ENCODE data around the gene CIAPIN1. TPM values are rescaled to one million over a fixed set of nuclear protein-coding genes. Genes with fewer than 3 reads are reported as not detected.

Gene CIAPIN1
- total RNA-seq, 4 donors from 2014 or later = 30.5 to 42.9 (median 33.5) TPM

DNA sequence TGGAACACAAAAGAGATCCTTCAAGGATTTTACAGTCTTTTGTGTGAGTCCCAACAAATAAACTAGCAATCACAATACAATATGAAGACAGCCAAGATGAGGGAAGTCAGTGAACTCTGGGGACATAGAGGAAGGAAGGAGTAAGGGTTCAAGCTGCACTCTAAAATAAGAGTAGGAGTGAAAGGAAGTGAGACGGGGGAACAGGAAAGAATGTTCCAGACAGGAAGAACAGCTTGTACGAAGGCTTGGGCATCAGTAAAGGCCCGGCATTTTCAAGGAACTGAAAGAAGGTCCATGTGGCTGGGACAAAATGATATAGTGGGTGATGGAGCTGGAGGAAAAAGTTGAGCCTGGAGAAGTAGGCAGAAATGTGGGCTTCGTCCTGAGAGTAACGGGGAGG lies 38.1 kb downstream of the CIAPIN1 start:
- H3K9me3 ChIP-seq = no peaks in the 10 kb centered on the region
- TF ChIP-seq, protein P1, sequence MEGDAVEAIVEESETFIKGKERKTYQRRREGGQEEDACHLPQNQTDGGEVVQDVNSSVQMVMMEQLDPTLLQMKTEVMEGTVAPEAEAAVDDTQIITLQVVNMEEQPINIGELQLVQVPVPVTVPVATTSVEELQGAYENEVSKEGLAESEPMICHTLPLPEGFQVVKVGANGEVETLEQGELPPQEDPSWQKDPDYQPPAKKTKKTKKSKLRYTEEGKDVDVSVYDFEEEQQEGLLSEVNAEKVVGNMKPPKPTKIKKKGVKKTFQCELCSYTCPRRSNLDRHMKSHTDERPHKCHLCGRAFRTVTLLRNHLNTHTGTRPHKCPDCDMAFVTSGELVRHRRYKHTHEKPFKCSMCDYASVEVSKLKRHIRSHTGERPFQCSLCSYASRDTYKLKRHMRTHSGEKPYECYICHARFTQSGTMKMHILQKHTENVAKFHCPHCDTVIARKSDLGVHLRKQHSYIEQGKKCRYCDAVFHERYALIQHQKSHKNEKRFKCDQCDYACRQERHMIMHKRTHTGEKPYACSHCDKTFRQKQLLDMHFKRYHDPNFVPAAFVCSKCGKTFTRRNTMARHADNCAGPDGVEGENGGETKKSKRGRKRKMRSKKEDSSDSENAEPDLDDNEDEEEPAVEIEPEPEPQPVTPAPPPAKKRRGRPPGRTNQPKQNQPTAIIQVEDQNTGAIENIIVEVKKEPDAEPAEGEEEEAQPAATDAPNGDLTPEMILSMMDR (IDR thresholded peaks at IDR 0.05) = no peak
- TF ChIP-seq POLR2A (IDR thresholded peaks at IDR 0.05) = no peak
- H3K36me3 ChIP-seq = no peaks in the 10 kb centered on the region
- H3K4me3 ChIP-seq = no peak overlapping the region
- DNase-seq = no peak
- peak overlapping the region in 2 of 4 donors; percentile 39 to 48 for H3K27ac ChIP-seq
- peaks cover 0 to 45% (median 17%) of the 10 kb centered on the region in 3 donors for H3K4me1 ChIP-seq
- 61% methylated on average over 5 of the region's 5 CpGs for WGBS, 2 donors
- no peaks in the 10 kb centered on the region for H3K27me3 ChIP-seq
- intact Hi-C loops (cut with DNase I) = no loop called here

DNA sequence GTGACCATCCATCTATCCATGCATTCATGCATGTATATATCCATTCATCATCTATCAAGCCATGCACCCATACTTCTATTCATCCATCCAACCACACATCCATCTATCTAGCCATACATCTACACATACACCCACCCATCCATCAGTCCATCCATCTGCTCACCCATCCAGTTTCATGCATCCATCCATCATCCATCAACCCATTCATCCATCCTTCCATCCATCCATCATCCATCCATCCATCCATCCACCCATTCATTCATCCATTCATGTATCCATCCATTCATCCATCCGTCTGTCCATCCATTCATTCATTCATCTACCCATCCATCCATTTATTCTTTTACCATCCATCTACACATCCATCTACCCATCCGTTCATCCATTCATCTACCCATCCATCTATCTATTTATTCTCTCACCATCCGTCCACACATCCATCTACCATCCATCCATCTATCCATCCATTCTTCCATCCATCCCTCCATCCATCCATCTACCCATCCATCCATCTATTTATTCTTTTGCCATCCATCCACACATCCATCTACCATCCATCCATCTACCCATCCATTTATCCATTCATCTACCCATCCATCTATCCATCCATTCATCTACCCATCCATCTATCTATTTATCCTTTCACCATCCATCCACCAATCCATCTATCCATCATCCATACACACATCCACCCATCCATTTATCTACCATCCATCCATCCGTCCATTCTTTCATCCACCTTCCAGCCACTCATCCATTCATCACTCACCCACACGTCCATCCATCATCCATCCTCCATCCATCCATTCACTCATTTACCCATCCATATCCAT lies 39.4 kb downstream of the CIAPIN1 start:
- intact Hi-C loops (cut with DNase I) = no loop called here
- no peak overlapping the region for H3K27ac ChIP-seq
- no peaks in the 10 kb centered on the region for H3K36me3 ChIP-seq
- H3K4me1 ChIP-seq = peaks cover 0 to 45% (median 17%) of the 10 kb centered on the region in 3 donors
- WGBS, 2 donors = 89 to 95% methylated on average over 5 of the region's 5 CpGs
- H3K9me3 ChIP-seq = no peaks in the 10 kb centered on the region
- TF ChIP-seq, protein P1 (IDR thresholded peaks at IDR 0.05) = no peak
- no peak for TF ChIP-seq POLR2A (IDR thresholded peaks at IDR 0.05)
- H3K27me3 ChIP-seq = no peaks in the 10 kb centered on the region
- no peak overlapping the region for H3K4me3 ChIP-seq
- no peak for DNase-seq

DNA sequence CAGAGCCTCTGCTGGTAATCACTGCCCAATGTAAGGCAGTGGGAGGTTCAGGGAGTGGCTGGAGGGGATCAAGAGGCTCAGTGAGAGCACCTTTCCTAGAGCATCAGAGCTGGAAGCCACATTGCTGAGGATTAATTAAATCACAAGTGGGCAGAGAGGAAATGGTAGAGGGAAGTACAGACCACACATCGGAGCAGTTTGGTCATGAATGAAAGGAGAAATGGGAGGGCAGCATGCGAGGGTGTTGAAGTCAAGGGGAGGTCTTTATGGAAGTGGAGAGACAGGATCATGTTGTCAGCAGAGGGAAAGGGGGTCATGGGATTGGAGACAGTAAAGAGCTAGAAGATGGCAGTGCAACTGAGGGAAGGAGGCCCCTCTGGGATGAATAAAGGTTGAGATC lies 40.3 kb downstream of the CIAPIN1 start:
- DNase-seq = no peak
- Histone ChIP-seq H3K36me3 (no peaks in the 10 kb centered on the region), H3K4me1 (peaks cover 0 to 42% (median 17%) of the 10 kb centered on the region in 3 donors), H3K27ac (no peak overlapping the region), H3K4me3 (no peak overlapping the region), H3K27me3 (no peaks in the 10 kb centered on the region), H3K9me3 (no peaks in the 10 kb centered on the region)
- intact Hi-C loops (cut with DNase I) = no loop called here
- WGBS, 2 donors = 45 to 71% methylated on average over 2 of the region's 2 CpGs
- TF ChIP-seq, protein P1 (IDR thresholded peaks at IDR 0.05) = no peak
- TF ChIP-seq POLR2A (IDR thresholded peaks at IDR 0.05) = no peak

DNA sequence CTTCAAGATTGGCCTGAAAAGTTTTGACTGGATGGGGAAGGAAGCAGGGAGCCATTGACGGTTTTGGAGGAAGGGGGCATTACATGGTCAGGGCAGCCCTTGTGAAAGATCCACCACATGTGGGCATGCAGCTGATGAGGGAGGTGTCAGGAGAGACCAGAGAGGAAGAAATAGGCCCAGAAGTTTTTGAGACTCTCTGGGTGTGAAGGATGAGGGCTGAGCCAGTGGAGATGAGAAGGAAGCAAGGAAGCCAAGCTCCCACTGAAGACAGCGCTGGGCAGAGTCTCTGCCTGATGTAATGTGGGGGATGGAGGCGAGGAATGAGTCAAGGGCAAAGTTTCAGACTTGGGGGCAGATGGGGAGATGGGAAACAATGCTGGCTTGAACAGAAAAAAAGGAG lies 42.1 kb downstream of the CIAPIN1 start:
- no peak for DNase-seq
- TF ChIP-seq, protein P1 (IDR thresholded peaks at IDR 0.05) = no peak
- TF ChIP-seq POLR2A (IDR thresholded peaks at IDR 0.05) = no peak
- Histone ChIP-seq H3K4me1 (peaks cover 0 to 24% (median 7%) of the 10 kb centered on the region in 3 donors), H3K4me3 (no peak overlapping the region), H3K36me3 (no peaks in the 10 kb centered on the region), H3K27me3 (no peaks in the 10 kb centered on the region), H3K27ac (no peak overlapping the region), H3K9me3 (no peaks in the 10 kb centered on the region)
- 76 to 84% methylated on average over 3 of the region's 3 CpGs for WGBS, 2 donors
- intact Hi-C loops (cut with DNase I) = no loop called here

DNA sequence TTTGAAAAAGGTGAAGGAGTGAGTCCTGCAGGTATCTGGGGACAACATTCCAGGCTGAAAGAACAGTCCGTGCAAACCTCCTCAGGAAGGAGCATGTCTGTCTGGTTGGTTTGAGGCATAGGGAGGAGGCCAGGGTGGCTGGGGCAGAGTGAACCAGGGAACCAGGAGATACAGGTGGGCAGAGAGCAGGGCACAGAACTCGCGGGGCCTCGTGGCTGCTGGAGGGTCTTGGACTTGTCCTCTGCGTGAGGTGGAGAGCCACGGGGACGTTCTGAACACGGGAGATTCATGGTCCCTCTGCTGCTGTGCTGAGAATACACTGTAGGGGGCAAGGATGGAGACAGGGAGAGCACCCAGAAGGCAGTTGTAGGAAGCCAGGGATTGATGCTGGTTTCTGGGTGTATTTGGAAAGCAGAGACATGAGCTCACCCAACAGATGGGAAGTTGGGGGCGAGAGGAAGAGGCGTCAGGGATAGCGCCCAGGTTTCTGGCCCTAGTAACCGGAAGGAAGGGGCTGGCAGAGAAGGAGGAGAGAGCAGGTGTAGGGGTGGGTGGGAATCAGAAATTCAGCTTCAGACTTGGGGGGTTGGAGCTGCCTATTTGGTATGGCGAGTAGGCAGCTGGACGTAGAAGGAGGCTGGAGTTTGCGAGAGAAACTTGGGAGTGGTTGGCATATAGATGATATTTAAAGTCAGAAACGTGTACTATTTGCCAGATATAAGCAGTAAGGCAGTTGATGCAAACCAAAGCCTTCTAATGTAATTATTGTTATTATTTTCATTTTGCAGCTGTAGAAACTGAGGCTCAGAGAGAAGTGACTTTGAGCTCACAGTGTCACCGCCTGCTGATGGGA lies 43.0 kb downstream of the CIAPIN1 start, which contains the start of gene CCL17:
CCL17 (plus strand) TSS at position 803 of the 853 bp plus-strand sequence. CDS start 9,166 bp downstream, outside the sequence.
- no peaks in the 10 kb centered on the region for H3K27me3 ChIP-seq
- TF ChIP-seq POLR2A (IDR thresholded peaks at IDR 0.05) = no peak
- TF ChIP-seq, protein P1 (IDR thresholded peaks at IDR 0.05) = no peak
- WGBS, 2 donors = 77% methylated on average over 17 of the region's 17 CpGs
- no peaks in the 10 kb centered on the region for H3K36me3 ChIP-seq
- DNase-seq = no peak
- no peak within 1 kb of the TSS for H3K27ac ChIP-seq
- H3K9me3 ChIP-seq = no peaks in the 10 kb centered on the region
- H3K4me1 ChIP-seq = peaks cover 0 to 15% (median 0%) of the 10 kb centered on the region in 3 donors
- H3K4me3 ChIP-seq = no peak within 1 kb of the TSS
- intact Hi-C loops (cut with DNase I) = no loop called here

Measured in esophagus squamous epithelium (tissue), 5 donors.